ENCODE data around the gene KCNMB2.
"Not testable (repeated sequence)": the region's sequence is repeated elsewhere in the genome, so short reads cannot be mapped to it uniquely, and the experiment has no call there.

Gene KCNMB2

GRCh38 chr3:178707311-178708031 is 171.2 kb downstream of the KCNMB2 start:
- DNase-seq, result peak; percentile 19

DNA sequence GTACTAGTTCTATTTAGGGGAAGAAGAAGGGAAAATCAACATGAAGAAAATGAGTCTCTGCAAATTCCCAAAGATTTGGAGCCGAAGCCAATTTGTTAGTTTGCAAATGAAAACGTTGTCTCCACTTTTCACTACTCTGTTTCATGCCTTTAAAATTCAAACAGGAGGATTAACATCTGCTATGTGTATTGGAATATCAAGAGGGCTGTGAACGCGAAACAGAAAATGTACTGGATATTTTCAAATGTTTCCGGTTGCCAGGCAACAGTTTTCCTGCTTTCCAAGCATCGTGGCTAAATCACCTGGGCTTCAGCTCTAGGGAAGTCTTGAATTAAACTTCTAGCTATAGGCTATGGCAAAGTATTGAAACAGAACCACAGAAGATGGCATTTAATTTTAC is 172.8 kb downstream of the KCNMB2 start:
- DNase-seq, result no peak

DNA sequence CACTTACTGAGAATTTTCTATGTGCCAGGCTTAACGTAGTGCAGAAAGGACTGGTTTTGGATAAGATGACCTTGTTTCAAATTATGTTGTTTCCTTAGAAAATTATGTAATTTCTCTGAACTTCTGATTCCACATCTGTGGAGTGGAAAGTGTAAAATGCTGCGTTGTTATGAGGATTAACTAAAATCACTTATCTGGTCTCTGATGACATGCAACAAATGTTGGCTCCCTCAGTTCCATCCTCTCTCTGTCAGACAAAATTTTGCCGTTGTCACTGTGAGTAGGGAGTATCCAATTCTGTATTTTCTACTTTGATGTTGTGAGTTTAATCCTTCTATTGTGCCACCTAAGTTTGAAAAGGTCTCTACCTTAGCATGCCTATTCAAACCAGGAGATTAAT is 175.5 kb downstream of the KCNMB2 start:
- no peak for DNase-seq

- no peak for DNase-seq
Measured at GRCh38 chr3:178712247-178712646, 176.0 kb downstream of the KCNMB2 start.

- DNase-seq, result no peak
Measured at GRCh38 chr3:178714925-178715832, 178.9 kb downstream of the KCNMB2 start.

- no peak for DNase-seq
Measured at GRCh38 chr3:178718995-178719635, 182.9 kb downstream of the KCNMB2 start.

GRCh38 chr3:178732824-178733223 is 196.6 kb downstream of the KCNMB2 start:
- no peak for DNase-seq

DNA sequence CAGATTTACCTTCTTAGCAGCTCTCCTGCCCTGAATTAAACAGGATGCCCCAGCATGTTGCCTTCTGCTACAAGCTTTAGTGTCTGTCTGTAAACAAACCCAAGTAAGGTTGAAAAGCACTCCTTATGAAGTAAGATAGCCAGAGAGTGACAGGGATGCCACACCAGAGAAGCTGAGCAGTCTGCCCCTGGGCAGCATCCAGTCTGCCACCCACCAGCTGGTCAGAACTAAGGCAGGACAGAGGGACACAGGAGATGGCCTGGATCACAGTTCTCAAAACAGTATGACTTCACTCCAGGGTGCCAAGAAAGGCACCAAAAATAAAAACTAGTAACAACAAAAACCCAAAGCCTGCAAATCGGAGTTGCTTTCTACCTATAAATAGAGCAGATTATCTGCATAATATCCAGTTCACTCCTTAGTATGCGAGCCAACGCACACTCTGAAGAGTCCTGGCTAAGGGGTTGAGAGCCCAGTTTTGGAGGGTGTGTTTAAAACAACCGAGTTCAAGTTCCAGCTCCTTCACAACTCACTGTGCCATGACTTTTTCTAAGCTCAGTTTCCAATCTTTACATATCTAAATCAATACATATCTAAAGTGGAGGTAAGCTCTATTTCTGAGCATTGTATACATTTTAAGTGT is 198.9 kb downstream of the KCNMB2 start:
- no peak for DNase-seq

GRCh38 chr3:178736300-178736699 is 200.1 kb downstream of the KCNMB2 start:
- no peak for DNase-seq

- no peak for DNase-seq
Measured at GRCh38 chr3:178739720-178740119, 203.5 kb downstream of the KCNMB2 start.

DNA sequence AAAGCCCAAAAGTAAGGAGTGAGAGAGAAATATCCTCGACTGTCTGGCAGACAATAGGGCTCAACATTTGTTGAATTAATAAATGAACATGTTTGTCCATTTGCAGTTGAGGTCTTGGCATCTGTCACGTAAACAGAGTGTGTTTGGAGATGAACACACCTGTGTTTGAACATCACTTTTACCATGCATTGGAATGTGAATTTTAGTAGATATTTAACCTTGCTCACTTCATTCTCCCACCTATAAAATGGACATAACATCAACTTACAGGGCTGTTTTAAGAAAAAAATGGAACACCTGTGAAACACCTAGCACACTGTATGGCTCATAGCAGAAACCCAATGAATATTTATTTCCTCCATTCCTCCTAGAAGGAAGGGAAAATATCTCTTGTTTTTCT is 204.8 kb downstream of the KCNMB2 start:
- no peak for DNase-seq

DNA sequence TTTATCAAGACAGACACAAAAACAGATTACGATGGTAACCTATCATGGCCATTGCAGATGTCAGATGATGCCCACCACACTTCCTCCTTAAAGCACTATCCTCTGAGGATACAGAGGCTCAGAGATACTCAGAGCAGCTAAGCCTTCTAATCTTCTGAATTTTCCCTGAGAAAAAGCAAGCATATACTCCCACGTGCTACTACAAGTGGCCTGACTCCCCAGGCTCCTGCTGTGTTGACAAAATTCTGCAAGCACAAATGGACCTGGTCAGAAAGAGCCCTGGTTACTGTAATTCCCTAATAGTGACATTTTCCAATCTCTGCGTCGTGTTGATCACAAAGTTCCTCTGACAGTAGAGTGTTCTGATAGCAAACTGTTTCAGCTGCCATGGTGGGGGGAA is 207.1 kb downstream of the KCNMB2 start:
- no peak for DNase-seq

DNA sequence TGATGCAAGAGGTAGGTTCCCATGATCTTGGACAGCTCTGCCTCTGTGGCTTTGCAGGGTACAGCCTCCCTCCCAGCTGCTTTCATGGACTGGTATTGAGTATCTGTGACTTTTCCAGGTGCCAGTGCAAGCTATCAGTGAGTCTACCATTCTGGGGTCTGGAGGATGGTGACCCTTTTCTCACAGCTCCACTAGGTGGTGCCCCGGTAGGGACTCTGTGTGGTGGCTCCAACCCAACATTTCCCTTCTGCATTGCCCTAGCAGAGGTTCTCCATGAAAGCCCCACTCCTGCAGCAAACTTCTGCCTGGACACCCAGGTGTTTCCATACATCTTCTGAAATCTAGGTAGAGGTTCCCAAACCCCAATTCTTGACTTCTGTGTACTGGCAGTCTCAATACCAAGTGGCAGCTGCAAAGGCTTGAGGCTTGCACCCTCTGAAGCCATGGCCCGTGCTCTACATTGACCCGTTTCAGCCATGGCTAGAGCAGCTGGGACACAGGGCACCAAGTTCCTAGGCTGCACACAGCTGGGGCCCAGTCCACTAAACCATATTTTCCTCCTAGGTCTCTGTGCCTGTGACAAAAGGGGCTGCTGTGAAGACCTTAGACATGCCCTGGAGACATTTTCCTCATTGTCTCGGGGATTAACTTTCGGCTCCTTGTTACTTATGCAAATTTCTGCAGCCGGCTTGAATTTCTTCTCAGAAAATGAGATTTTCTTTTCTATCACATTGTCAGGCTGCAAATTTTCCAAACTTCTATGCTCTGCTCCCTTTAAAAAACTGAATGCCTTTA is 209.8 kb downstream of the KCNMB2 start:
- not testable (repeated sequence) for DNase-seq

DNA sequence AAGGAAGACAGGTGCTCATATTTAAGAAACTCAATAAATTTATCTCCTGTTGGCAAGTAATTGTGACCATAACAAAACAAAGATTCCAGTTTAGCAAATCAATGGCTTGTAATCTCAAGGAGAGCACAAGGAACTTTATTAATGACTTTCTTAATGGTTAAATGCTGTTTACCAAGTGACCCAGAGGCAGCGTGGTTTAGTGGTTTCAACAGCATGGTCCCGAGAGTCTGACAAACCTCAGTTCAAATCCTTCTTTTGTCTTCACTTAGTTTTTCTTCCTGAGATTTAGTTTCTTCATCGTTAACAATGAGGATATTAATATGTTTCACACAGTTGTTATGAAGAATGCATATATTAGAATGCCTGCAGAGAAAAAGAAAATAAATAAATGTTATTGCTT is 212.6 kb downstream of the KCNMB2 start:
- DNase-seq, result no peak

DNA sequence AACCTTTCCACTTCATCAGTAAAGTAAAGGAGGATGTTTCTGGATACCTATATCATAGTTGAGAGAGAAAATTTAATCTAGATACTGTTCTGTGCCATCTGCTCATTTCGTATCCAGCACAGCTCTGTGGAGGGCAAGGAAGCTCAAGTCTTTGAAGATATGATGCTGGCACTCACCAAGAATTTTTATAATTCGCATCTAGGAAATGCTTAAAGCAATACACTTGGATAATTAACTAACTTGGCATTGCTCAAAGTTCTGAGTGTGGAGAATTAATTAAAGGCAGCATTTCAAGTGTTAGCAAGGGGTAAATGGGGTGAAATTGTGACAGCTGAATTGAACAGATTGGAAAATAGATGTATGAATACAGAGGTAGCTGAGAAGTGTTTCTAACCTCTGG is 213.2 kb downstream of the KCNMB2 start:
- no peak for DNase-seq

DNA sequence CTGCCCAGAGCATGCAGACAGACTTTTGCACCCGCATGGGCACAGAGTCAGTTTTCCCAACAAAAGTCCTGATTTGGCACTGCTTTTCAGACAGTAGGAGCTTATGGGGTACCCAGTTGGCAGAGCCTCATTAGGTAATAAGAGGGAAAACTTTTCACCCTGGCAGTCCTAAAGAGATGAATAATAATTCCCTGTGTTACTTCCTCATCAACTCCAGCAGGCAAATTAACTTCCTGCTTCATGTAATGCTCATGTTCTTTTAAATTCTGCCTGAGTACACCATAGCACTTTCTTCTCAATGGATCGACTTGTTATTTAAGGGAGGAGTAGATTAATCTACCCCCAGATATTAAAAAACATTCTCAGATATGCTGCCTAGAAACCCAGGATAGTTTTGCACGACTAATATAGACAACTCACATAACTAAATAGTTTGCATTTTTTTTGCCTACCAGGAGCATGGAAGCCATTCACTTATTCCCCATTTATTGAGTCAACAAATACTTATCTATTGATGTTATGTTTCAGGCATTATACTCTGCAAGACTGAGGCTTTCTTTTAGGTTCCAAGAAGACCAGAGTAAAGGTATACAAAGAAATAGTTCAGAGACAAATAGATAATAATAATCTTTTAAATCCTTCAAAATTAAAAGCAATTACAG is 214.5 kb downstream of the KCNMB2 start:
- no peak for DNase-seq

- DNase-seq, result no peak
Measured at GRCh38 chr3:178752843-178753242, 216.6 kb downstream of the KCNMB2 start.

GRCh38 chr3:178754852-178755510 is 218.7 kb downstream of the KCNMB2 start:
- no peak for DNase-seq

GRCh38 chr3:178761024-178761423 is 224.8 kb downstream of the KCNMB2 start:
- no peak for DNase-seq

DNA sequence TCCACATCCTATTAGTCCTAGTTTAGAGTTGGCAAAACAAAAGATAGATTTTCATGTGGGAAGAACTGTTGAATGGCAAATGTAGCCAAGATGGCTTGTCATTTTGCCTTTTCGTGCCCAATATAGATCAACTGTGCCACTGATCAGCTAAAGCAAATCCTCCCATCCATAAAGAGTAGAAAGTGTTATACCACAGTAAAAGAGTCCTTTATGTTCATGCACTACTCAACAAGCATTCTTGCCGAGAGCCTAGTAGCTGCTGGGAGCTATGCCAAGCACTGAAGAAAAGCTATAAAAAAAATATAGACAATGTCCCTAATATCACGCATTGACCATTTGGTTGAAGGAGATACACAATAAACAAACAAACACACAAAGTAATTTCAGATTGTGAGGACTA is 225.2 kb downstream of the KCNMB2 start:
- no peak for DNase-seq

GRCh38 chr3:178762385-178762784 is 226.1 kb downstream of the KCNMB2 start:
- no peak for DNase-seq
